T-helper 22 cell (primary cell): ENCODE results near the gene ARVCF.

Source experiments
- DNase-seq: peaks from one replicate; pipeline ENCODE4 v3.0.0-alpha.2; 2020; ENCODE audit warnings: low read depth

The ARVCF gene

DNA sequence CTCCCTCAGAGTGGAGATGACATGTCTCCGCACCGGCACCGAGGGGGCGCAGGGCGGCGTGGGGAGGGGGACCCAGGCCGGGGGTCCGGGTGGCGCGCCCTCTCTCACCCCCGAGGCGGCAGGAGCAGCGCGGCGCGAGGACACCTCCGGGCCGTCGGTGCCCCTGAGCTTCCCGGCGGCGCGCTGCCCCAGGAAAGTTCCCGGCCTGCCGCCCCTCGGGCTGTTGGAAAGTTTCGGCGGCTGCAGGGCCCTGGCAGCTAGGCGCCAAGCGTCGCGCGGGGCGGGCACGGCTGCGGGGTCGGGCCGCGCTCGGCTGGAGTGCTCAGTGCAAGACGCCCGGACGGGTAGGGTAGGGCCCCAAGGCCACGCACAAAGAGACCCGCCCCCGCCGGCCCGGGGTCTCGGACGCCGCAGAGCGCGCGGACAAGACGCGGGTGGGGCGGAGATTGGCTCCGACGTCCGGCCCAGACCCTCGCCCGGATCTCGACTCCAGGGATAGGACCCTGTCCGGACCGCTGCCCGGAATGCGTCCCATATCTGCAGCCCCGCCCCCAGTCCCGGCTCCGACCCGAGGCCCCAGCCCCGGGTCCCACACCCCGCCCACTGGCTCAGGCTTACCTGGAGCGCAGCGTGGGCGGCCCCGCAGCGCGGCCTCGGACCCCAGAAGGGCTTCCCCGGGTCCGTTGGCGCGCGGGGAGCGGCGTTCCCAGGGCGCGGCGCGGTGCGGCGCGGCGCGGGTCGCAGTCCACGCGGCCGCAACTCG, 471 bp downstream of the ARVCF start:
- DNase-seq, result peak; percentile 18

DNA sequence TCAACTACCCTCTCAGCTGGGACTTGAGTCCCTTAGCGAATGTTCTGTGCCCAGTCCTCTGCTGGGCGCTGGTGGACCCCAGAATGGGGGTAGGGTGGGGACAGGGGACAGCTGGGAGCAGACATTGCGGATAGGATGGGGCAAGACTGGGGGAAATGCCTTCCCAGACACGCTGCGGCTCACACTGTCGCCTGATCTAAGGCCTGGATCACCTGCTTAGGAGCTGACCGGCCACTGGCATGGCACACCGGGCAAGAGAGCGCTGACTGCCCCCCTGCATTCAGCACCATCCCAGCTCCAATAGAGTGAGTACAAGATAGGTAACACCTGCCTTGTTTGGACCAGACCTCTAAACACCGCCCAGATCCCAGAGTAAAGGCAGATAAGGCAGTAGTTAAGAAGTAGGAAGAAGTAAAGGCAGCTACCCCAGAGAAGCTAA, 1.4 kb downstream of the ARVCF start:
- DNase-seq, result no peak

DNA sequence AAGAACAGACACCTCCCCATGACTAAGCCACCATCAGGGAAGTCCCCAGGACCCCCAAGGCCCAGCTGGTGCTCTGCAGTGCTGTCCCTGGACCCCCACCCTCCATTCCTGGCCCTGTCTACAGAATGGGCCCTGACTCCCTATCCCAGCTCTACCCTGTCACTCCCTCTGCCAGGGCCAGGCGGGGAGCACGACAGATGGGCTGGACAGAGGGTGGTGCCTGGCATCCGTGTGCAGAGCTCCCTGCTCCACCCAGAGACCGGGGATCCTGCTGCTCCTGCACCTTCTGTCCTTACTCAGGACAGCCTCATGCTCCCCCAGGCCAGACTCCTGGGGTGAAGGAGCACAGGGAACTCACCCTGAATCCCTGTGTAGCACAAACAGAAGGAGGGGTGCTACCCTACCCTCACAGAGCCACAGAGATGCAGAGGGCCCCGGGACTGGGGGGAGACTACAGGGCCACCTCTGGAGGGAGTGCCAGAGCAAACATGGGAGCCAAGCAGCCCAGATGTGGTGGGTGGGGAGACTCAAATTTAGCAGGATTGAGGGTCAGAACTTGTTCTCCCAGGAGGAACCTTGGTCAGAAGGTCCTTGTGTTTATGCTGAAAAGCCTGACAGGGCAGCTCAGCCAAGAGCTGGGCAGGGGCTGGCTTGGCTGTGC, 2.0 kb downstream of the ARVCF start:
- DNase-seq, result no peak

DNA sequence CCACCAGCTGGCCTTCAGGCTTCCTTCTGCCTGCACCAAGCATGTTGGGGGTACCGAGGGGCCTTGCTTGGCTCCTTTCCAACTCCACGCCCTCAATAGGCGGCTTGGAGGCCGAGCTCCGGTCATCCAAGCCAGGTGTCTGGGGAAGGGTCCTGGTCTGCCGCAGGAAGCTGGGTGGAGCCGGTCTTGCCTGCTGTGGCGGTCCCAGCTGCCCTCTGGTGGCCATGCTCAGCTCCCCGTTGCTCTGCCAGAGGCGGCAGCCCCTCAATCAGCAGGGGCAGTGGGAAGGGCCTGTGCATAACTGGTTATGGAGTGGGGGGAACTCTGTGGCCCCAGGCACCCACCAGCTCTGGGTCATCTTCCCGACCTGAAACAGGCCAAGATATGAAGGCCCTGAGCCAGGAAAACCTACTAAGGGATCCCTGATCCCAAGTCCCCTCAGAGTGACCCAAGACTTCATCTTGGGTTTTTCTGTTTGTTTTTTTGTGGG, 3.2 kb downstream of the ARVCF start:
- DNase-seq, result no peak

DNA sequence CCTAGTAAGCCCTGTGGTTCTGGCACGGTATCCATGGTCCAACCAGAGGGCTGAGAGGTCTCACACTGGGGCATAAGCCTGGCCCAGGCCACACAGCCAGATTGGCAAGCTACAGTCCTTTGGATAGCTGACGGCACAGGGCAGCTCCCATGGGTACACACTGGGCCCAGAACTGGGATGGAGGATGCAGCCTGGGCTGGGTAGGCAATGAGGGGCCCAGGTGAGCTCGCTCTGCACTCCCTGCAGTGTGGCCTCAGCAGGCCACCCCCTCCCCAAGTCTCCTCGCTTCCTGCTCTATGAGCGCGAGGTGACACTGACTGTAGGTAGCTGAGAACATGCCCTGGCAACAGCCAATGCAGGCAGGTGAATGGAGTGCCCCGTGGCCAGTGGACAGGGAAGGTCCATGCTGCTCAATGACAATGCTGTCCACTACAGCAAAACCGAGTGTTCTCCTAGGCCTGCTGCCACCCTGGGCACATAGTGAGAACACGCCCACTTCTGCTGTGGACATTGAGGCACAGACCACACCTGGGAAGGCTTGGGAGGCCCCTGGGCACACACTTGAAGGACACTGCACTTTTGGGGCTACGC, 3.8 kb downstream of the ARVCF start:
- no peak for DNase-seq

DNA sequence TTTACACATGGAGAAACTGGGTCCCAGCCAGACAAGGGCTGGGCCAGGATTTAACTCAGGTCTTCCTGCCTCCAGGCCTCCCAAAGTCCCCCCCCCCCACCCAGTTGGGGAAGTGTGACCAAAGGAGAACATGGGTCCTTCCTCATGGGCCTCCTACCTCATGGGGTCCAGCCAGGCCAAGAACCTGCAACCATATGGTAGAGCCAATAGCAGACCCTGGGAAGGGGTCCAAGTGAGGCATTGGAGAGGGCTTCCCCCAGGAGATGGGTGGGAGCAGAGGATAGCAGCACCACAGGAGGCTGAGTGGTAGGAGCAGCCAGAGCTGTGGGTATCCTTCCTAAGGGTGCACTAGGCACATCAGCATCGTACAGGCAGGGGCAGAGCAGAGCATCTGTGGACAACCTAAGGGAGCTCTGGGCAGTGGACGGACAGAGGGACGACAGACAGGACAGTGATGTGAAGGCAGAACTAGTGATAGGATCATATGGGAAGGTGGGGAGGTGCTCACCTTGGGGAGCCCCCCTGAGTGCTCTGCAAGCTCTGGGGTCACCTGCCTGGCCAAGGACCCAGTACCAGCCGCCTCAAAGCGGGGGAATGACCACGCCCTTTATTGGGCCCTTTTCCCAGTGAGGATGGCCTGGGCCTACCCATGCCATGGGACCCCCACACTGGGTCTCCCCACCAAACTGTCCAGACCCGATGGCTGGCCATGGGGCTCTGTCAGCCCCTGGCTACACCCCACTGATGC, 4.5 kb downstream of the ARVCF start:
- no peak for DNase-seq

DNA sequence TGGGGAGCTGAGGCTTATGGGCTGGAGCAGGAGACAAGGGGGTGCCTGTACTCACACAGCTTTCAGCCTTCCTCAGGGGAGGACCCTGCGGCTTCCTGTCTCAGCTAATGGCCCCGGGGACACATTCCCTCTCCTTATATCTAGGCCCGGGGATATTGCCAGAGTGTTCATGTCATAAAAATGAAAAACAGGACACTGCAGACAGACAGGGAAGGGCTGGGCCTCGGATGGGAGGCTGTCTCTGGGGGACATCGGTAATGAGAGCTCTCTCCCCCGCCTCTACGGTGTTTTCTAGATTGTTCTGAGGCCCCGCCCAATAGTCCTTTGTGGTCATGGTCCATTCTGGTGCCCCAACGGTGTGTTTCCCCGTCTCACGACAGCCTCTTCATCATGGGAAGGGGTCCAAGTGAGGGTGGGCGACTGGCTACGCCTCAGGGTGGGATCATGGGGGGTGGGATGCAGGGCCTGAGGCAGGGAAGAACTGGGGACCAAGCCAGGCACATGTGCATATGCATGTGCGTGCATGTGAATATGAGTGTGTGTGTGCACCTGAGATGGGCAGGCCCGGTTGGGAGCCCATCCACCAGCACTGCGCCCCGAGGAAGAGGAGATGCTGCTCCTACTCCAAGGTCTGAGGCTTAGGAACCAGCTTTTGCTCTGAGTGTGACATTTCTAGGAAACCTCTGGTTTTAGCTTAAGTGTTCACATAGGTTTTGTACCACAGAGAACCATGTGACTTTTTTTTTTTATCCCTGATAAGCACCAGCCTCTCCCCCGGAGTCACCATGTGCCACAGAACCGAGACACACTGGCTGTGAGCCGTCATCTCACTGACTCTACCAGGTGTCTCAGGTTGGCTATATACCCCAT, 5.3 kb downstream of the ARVCF start:
- DNase-seq, result no peak

DNA sequence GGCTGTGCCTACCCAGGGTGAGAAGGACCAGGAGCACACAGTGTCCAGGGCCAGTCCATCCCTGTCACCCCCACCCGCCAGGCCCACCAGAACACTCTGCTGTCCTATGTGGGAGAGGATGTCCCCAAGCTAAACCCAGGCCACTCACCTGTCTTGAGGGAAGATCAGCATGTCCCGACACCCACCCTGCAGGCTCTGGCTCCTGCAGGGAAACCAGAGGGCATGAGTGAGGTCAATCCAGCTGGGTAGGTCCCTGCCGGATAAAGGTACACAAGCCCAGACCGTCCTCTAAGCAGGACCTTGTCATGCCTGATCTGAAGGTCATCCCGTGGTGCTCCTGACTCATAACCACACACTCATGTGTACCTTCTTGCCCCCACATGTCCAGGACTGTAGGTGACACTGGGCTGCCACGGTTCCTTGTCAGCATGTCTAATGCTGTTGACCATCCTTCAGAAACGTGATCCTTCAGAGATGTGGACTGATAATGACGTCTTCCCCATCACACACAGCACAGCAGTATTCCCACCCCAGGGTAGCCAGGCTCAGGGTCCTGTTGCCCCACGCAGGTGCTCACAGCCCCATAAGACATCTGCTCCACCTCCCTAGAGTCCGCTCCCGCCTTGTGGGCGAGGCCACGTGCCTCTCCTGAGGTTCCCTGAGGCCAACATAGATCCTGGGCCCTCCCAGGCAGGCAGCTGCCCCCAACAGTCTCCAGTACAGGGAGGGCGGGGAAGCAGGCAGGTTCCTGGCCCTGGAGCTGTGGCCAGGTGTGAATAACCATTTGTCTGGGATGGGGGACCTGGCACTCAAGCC, 6.1 kb downstream of the ARVCF start:
- DNase-seq, result no peak

DNA sequence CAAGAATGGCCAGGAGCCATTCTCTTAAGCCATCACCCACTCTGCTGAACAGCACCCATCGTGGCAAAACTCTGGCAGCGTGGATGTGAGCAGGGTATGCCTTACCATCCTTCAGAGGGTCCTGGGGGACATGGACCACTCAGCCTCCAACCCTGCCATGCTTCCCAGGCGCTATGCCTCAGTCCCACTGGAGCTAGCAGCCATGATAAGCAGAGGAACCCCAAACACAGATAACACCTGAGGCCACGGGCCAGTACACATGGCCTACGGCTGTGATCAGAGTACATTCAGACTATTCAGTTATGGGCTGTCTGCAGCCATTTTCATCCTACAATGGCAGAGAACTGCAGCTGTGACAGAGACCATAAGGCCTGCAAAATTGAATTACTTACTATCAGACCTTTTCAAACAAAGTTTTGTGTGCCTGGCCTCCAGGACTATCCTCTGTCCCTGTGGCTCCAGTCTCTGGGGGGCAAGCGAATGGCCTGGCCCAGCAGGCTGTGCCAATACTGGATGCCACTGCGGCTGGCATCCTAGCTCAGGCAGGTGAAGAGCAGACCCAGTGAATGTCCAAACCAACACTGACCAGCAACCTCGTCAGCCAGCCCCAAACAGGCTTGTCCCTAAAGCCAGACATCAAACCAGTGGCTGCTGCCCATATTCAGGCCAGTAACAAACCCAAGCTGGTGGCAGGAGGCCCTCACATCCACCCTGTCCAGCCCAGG, 6.9 kb downstream of the ARVCF start:
- no peak for DNase-seq

DNA sequence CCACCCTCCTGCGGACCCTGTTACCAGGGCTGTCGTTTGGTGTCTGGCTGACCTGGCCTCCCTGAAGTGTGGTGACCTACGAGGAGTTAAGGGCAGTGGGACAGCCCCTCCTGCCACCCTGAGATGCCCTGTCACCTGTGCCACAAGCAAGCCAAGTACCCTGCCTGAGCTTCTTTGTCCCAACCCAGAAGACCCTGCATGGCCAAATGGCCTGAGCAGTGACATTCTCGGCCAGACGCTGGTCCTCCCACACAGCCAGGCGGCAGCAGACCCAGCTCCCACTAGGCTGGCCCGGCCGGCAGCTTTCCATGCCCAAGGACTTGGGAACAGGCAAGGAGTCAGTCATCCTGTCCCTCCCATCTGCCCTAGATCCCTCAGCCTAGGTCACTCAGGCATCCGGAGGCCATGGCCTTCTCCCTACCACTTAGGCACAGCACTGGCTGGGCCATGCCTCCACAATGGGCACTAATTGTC, 7.6 kb downstream of the ARVCF start:
- DNase-seq, result no peak

DNA sequence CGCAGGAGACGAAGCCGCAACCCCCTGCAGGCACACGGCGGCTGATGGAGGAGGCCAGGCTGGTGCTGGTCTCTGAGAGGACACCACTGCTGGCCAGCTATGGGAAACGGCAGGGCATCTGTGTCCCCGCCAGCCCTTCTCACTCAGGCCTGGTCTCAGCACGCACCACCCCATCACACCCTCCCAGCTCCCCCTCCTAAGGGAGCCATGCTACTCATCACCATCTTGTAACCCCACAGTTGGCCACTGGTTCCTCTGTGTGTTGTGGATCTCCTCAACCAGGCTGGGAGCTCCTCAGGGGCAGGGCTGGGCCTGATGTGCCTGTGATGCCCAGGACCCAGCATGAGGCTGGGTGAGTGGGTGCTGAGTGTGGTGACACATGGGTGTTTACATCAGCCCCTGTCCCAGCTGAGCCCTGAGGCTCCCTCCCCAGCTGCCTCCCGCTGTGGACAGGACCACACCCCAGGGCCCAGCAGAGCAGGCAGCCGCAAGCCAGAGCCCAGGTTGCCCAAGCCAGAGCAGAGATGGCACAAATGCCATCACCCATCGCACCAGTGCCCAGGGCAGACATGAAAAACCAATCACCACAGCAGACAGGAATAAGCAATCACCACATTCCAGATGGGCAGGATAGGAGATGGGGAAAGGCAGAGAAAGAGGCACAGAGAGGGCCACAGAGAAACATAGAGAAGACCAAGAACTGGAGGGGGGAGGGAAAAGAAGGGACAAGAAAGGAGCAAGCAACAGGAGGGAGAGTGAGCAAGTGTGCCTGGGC, 8.2 kb downstream of the ARVCF start:
- DNase-seq, result no peak

DNA sequence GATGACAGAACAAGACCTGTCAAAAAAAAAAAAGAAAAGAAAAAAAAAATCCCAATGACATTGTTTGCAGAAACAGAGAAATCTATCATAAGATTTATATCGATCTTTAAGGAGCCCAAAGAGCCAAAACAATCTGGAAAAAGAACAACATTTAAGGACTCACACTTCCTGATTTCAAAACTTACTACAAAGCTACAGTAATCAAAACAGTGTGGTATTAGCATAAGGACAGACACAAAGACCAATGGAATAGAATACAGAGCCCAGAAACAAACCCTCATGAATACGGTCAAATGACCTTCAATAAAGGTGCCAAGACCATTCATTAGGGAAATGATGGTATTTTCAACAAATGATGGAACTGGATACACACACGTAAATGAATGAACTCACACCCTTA, 12.2 kb downstream of the ARVCF start:
- DNase-seq, result no peak

DNA sequence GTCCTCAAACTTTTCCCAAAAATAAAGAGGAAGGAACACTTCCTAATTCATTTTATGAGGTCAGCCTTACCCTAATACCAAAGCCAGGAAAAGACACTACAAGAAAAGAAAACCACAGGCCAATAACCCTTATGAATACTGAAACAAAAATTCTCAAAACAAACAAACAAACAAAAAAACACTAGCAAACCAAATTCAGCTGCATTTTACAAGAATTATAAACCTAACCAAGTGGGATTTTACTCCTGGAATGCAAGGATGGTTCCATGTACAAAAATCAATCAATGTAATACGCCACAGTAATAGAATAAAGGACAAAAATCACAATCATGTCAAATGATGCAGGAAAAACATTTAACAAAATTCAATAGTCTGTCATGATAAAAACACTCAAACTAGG, 13.3 kb downstream of the ARVCF start:
- DNase-seq, result no peak

DNA sequence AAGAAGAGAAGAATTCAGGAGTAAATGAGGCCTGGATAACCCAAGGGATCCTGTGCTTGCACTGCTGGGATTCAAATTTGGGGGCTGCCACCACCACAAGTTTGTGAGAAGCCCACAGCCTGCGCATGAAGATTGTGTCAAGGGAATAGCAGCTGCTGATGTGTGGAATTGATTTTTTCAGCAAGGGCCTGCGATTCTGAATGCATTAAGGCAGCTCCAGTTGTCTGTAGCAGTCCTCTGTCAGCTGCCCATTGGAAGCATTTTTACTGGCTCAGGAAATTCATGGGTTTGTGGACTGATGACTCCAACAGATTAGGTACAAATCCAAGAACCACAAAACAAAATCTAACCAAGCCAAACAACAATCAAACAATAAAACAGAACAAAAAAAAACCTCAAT, 14.0 kb downstream of the ARVCF start:
- DNase-seq, result no peak

DNA sequence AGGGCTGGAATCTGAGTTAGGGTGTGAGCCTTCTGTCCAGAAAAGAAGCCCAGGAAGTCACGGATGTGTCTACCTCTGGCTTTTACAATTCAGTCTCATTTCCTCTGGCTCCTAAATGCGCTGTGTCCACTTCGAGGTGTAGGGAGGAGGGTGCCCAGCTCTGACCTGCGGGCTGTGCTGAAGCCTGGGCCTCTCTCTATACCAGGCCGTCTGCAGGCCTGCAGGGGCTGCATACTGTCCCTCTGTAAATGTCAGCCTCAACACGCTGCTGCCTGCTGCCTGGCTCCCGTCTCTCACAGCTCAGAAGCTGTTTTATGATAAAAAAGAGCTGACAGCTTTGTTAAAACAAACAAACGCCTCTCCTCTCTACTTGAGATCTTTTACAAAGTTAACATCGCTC, 14.5 kb downstream of the ARVCF start:
- DNase-seq, result no peak

DNA sequence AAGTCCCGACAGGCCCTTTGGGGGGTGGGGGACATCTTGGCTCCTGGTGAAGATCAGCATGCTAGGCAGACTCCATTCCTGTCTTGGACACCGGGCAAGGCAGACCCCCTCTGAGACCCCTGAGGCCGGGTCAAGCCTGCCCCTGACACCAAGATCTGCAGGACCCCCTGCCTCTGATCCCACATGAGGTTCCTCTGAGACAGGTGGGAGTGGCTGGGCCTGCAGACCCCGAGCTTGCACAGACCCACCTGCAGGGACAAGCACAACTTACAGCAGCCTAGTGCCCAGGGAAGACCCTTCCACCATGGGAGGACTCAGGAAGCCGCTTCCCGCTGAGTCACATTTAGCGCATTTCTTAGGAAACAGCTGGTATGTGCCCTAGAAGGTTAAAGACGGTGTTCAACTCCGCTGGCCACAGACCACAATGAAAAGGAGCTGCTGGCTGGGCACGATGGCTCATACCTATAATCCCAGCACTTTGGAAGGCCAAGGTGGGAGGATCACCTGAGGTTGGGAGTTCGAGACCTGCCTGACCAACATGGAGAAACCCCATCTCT, 15.5 kb downstream of the ARVCF start:
- DNase-seq, result no peak

DNA sequence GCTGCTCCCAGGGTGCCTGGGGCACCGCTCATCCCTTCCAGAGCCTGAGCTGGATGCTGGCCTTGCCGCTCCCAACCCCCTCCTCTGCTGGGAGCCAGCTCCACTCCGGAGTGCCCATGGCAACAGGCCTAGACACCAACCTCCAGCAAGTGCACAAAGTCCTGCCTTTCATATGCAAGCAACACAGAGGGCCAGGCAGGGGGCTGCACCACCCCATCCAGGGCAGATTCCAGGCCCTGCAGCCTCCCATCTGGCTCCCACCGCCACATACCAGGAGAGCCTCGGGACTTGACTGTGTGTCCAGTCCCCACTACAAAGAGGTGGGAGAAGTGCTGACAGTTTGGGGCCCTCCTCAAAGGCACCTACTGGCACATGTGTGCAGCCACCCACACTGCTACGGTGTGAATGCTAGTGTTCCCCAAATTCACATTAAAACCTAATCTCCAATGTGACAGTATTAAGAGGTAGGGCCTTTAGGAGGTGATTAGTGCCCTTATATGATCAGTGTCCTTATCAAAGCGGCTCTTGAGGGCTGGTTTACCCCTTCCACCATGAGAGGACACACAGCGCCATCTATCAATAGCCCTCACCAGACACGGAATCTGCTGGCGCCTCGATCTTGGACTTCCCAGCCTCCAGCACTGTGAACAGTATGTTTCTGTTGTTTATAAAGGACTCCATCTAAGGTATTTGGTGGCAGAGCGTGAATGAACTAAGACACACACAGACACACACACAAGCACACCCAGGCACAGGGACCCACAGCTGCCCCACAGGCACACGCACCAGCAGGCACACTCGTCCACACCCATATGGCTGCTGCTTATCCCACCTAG, 16.2 kb downstream of the ARVCF start:
- DNase-seq, result no peak
